WTC11 (cell line): ENCODE measurements around the gene ADIPOR2.

ENCODE experiments used
- AR ChIP-seq: fragments of 250-450 bp; sonication (Bioruptor Pico); IDR thresholded peaks from 2 replicates; pipeline ENCODE4 v1.9.0; 2021; ENCODE audit warnings: mild to moderate bottlenecking
- CREM ChIP-seq: sonication (generic); formaldehyde crosslinking; IDR thresholded peaks from 2 replicates; pipeline ENCODE4 v1.8.1; 2022; ENCODE audit warnings: mild to moderate bottlenecking, missing genetic modification reagents, moderate library complexity
- CTCF ChIP-seq: fragments of 200-600 bp; IDR thresholded peaks from 2 replicates; pipeline ENCODE4 v1.8.0; 2022; ENCODE audit warnings: antibody characterized with exemption
- E2F4 ChIP-seq: sonication (generic); formaldehyde crosslinking; IDR thresholded peaks from 2 replicates; pipeline ENCODE4 v1.8.1; 2022; ENCODE audit warnings: low read depth, mild to moderate bottlenecking, moderate library complexity, missing genetic modification reagents, borderline replicate concordance
- ERG ChIP-seq: fragments of 250-450 bp; sonication (Bioruptor Pico); IDR thresholded peaks from 2 replicates; pipeline ENCODE4 v1.8.0; 2021; ENCODE audit warnings: mild to moderate bottlenecking
- ESRRA ChIP-seq: sonication (generic); formaldehyde crosslinking; IDR thresholded peaks from 2 replicates; pipeline ENCODE4 v1.8.1; 2022; ENCODE audit warnings: mild to moderate bottlenecking, missing genetic modification reagents, borderline replicate concordance
- FOXK1 ChIP-seq: sonication (generic); formaldehyde crosslinking; IDR thresholded peaks from 2 replicates; pipeline ENCODE4 v1.8.0; 2022; ENCODE audit warnings: mild to moderate bottlenecking, moderate library complexity, missing genetic modification reagents
- IRF1 ChIP-seq: sonication (generic); formaldehyde crosslinking; IDR thresholded peaks from 2 replicates; pipeline ENCODE4 v1.8.0; 2023; ENCODE audit warnings: missing genetic modification reagents
- MAX ChIP-seq: sonication (generic); formaldehyde crosslinking; IDR thresholded peaks from 2 replicates; pipeline ENCODE4 v1.8.0; 2022; ENCODE audit warnings: mild to moderate bottlenecking, missing genetic modification reagents
- PREB ChIP-seq: sonication (generic); formaldehyde crosslinking; IDR thresholded peaks from 2 replicates; pipeline ENCODE4 v1.8.1; 2022; ENCODE audit warnings: mild to moderate bottlenecking, missing genetic modification reagents, moderate library complexity, borderline replicate concordance
- RELA ChIP-seq: sonication (generic); formaldehyde crosslinking; IDR thresholded peaks from 2 replicates; pipeline ENCODE4 v1.8.1; 2022; ENCODE audit warnings: missing genetic modification reagents, mild to moderate bottlenecking, borderline replicate concordance
- SP1 ChIP-seq: sonication (generic); formaldehyde crosslinking; conservative IDR thresholded peaks from 2 replicates; pipeline ENCODE4 v1.8.1; 2022; ENCODE audit warnings: missing genetic modification reagents
- TF ChIP-seq, protein P1 (sequence below): sonication (generic); formaldehyde crosslinking; IDR thresholded peaks from 2 replicates; pipeline ENCODE4 v1.8.1; 2023; ENCODE audit warnings: mild to moderate bottlenecking, missing genetic modification reagents, moderate library complexity

GRCh38 chr12:1666685-1667162 is 24.1 kb upstream of the ADIPOR2 start:
- no peak for TF ChIP-seq E2F4 (CRISPR knock-in tag)
- TF ChIP-seq CREM: no peak
- TF ChIP-seq ESRRA: no peak
- TF ChIP-seq FOXK1 (CRISPR knock-in tag): no peak
- no peak for TF ChIP-seq ERG (CRISPR knock-in tag)
- no peak for TF ChIP-seq PREB (CRISPR knock-in tag)
- TF ChIP-seq AR (CRISPR knock-in tag): no peak
- TF ChIP-seq MAX (CRISPR knock-in tag): no peak
- TF ChIP-seq, protein P1, sequence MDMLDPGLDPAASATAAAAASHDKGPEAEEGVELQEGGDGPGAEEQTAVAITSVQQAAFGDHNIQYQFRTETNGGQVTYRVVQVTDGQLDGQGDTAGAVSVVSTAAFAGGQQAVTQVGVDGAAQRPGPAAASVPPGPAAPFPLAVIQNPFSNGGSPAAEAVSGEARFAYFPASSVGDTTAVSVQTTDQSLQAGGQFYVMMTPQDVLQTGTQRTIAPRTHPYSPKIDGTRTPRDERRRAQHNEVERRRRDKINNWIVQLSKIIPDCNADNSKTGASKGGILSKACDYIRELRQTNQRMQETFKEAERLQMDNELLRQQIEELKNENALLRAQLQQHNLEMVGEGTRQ: no peak
- no peak for TF ChIP-seq SP1 (CRISPR knock-in tag)
- TF ChIP-seq CTCF: no peak
- TF ChIP-seq IRF1 (CRISPR knock-in tag): no peak
- no peak for TF ChIP-seq RELA (CRISPR knock-in tag)
